ENCODE results near the gene MINDY3.

The MINDY3 gene

DNA sequence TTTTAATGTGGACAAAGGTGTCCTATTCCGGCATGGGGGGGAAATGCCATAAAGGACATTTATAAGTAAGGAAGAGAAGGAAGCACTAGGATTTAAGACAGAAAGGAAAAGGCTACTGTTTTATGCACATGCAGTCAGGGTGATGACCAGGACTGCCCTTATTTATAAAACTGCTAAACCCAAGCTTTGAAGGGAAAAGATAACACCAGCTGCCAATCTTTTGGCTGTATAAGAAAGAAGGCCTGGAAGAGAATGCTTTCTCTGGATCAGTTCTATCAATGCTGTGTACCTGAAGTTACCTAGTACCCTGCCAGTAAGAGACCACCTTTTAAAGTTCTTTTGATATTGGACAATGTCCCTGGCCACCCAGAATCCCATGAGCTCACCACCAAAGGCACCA is 59.2 kb downstream of the MINDY3 start:
- TF ChIP-seq, protein P1, sequence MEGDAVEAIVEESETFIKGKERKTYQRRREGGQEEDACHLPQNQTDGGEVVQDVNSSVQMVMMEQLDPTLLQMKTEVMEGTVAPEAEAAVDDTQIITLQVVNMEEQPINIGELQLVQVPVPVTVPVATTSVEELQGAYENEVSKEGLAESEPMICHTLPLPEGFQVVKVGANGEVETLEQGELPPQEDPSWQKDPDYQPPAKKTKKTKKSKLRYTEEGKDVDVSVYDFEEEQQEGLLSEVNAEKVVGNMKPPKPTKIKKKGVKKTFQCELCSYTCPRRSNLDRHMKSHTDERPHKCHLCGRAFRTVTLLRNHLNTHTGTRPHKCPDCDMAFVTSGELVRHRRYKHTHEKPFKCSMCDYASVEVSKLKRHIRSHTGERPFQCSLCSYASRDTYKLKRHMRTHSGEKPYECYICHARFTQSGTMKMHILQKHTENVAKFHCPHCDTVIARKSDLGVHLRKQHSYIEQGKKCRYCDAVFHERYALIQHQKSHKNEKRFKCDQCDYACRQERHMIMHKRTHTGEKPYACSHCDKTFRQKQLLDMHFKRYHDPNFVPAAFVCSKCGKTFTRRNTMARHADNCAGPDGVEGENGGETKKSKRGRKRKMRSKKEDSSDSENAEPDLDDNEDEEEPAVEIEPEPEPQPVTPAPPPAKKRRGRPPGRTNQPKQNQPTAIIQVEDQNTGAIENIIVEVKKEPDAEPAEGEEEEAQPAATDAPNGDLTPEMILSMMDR (IDR thresholded peaks at IDR 0.05; ENCODE audit: insufficient read depth, low read depth, low read length, missing control alignments), result no peak
- H3K4me3 ChIP-seq (ENCODE audit: low read length), result no peak overlapping the region
- no peak for DNase-seq (ENCODE audit: low read depth)

DNA sequence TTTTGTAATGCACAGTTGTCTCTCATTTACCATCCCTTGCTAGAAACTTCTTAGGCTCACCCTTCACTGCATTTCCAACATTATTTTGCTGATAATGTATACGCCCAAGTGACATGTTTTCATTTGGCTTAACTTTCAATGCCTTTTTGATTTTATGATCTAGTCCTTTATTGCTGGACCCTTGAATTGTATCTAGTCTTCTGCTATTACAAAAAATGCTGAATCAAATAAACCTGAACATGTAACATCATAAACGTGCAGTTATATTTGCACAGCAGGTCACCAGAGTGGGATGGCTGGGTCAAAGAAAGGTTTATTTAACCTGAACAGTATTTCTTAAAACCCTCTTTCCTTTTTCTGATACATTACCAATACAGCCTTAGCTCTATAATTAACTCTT is 63.0 kb downstream of the MINDY3 start:
- TF ChIP-seq, protein P1 (IDR thresholded peaks at IDR 0.05; ENCODE audit: insufficient read depth, low read depth, low read length, missing control alignments), result no peak
- no peak for DNase-seq (ENCODE audit: low read depth)
- H3K4me3 ChIP-seq (ENCODE audit: low read length), result no peak overlapping the region

DNA sequence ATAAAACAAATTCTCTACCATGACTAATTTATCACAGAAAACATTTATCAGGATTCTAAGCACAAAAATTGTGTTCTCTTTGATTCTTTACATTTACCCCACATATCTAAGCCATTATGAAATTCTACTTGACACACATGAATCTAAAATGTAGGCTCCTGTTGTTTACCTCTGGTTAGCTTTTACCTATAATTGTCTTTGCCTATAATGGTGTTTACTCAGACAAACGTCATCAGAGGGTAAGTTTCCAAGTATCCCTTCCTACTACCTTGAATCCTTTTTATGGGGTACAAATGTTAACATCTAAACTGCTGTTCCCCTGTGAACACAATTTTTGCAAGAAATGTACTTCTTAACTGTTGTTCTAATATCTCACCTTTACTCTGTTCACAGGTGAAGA is 63.5 kb downstream of the MINDY3 start:
- no peak overlapping the region for H3K4me3 ChIP-seq (ENCODE audit: low read length)
- peak; percentile 8 for DNase-seq (ENCODE audit: low read depth)
- TF ChIP-seq, protein P1 (IDR thresholded peaks at IDR 0.05; ENCODE audit: insufficient read depth, low read depth, low read length, missing control alignments), result no peak

DNA sequence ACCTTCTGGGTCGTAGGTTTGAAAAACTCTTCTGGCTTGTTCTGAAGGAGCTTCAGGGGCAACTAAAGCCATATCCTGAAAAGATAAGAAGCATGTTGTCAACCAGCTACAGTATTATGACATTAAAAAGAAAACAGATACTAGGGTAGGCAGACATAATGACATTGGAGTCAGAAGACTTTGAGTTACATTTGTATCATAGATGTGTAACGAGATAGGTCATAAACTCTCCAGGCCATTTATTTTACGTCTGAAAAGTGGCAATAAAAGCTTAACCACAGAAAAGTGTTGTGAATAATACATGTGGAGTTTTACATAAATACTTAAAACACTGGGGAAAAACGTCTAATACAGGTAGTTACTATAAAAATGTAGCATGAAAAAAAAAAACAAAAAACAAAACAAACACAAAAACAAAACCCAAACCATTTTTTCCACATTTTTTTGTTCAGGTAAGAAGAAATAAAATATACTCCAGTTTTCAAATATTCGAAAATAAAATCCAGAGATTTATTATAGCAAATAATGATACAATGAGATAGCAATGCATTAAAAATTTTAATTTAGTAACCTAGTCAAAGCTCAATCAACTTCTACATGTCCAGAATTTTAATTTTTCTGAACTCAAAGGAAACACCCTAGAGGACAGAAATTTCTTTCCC is 64.1 kb downstream of the MINDY3 start:
- TF ChIP-seq, protein P1 (IDR thresholded peaks at IDR 0.05; ENCODE audit: insufficient read depth, low read depth, low read length, missing control alignments), result no peak
- no peak overlapping the region for H3K4me3 ChIP-seq (ENCODE audit: low read length)
- DNase-seq (ENCODE audit: low read depth), result no peak

DNA sequence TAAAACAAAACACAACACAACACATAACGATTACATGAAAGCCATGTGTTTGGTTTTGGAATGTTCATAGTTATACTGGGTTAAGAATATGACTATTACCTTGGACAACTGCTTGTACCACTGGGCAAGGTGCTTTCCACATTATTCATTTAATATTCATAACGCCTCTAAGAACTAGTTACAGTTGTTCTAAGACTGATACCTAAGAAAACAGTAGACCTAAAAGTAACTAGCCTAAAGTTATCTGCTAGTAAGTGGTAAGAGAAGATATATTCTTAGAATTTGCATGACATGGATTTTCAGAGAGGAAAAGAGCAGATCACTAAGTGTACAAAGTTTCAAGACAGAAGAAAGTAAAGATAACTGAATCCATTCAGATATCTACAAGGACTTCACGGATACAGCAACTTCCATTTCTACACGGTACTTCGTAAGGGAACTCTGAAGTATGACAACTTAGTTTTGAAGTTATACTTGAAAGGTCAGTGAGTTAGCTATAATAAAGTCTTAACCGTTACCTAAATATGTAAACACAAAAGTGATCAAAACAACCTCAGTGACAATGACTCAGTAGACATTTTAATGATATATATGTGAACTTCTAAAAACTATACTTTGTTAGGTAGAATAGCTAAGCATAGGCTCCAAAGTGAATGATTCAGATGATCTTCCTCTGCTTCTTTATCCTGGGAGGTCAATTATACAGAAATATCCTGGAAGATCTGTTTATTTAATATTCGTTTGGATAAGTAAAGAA is 65.1 kb downstream of the MINDY3 start:
- H3K4me3 ChIP-seq (ENCODE audit: low read length), result no peak overlapping the region
- DNase-seq (ENCODE audit: low read depth), result no peak
- TF ChIP-seq, protein P1 (IDR thresholded peaks at IDR 0.05; ENCODE audit: insufficient read depth, low read depth, low read length, missing control alignments), result no peak

DNA sequence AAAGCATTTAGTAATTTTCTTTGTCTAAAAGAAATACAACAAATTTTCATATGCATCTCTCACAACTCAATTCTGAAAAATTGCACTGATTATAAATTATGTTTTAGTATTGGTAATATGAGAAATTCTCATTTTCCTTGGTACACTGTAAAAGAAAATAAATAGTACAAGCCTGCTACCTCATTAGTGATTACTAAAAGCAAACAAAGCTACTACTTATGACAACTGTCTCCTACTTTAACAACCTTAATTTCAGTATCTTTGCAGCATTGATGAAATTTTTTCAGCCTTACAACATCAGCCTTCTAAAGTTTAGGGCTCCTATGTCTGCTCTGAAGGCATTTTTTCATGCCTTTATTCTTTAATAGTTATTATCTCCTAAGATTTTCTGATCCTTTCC is 65.7 kb downstream of the MINDY3 start:
- no peak for DNase-seq (ENCODE audit: low read depth)
- H3K4me3 ChIP-seq (ENCODE audit: low read length), result no peak overlapping the region
- TF ChIP-seq, protein P1 (IDR thresholded peaks at IDR 0.05; ENCODE audit: insufficient read depth, low read depth, low read length, missing control alignments), result no peak
